HG03439 (cell line): ENCODE data around the gene PACS1.
"Not testable (repeated sequence)": the region's sequence is repeated elsewhere in the genome, so short reads cannot be mapped to it uniquely, and the experiment has no call there.

Experiments
- ATAC-seq: cut with Tn5 transposase; IDR thresholded peaks from one replicate; pipeline ENCODE4 v1.9.1; 2021; ENCODE audit warnings: mild to moderate bottlenecking, moderate library complexity; ENCODE audit not compliant: unreplicated experiment

The PACS1 gene

DNA sequence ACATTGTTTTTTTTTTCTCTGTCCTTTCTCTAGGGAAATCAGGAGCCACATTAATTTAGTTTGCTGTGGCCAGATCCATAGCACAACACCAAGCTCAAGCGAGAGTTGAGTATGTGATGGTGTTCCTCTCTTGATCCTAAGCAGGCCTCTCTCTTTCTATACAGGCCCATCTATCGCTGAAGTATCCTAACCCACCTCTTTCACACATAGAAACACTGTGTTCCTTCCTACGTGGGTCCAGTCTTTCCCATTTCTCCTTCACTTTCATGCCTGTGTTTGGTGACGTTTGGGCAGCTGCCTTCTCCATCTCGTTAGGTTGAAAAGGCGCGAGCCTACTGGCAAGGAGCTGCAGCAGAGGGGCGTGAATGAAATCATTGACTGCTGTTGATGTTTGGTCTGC lies 2.4 kb downstream of the PACS1 start:
- ATAC-seq = no peak

DNA sequence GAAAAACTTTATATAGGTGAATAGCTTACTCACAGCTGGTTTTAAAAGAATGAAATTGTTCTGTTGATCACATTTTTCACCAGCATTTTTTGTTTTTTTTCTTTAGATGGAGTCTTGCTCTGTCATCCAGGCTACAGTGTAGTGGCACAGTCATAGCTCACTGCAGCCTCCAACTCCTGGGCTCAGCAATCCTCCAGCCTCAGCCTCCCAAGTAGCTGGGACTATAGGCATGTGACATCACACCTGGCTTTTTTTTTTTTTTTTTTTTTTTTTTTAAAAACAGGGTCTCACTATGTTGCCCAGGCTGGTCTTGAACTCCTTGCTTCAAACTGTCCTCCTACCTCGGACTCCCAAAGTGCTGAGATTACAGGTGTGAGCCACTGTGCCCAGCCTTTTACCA lies 3.6 kb downstream of the PACS1 start:
- ATAC-seq = no peak

DNA sequence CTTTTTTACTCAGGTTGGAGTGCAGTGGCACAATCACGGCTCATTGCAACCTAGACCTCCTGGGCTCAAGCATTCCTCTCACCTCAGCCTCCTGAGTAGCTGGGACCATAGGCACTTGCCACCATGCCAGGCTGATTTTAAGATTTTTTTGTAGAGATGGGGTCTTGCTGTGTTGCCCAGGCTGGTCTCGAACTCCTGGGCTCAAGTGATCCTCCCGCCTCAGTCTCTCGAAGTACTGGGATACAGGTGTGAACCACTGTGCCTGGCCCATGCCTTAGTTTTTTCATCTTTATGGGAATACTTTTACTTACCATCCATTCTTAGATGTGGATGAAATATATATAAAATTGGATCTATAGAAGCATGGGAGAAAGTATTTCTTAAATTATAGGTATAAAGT lies 5.2 kb downstream of the PACS1 start:
- no peak for ATAC-seq

DNA sequence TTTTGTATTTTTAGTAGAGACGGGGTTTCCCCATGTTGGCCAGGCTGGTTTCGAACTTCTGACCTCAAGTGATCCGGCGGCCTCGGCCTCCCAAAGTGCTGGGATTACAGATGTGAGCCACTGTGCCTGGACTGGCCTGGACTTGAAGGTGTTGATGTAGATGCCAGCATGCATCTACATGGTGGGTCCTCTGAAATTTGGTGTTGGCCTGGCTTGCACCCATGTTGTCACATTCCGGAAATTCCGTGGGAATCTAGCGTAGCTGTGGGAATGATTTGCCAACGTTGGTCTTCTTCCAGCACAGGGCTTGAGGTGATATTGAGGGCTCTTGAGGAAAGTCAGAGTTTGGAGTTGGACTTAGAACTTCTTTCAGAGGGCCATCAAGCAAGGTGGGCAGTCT lies 6.5 kb downstream of the PACS1 start:
- no peak for ATAC-seq

DNA sequence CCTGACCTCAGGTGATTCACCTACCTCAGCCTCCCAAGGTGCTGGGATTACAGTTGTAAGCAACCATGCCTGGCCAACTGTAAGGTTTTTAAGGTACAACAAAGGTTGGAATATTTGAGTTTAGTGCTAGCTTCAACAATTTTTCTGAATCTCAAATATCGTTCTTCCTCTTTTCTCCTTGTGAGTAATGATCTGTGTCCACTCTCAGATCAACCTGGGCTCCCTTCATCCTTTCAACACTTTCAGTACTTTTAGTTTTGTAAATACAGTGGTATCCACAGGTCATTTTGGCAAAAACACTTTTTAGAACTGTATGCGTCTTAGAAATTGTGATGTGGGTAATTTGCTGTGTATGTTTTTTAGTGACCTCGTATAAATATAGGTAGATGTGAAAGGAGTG lies 7.9 kb downstream of the PACS1 start:
- ATAC-seq = no peak

DNA sequence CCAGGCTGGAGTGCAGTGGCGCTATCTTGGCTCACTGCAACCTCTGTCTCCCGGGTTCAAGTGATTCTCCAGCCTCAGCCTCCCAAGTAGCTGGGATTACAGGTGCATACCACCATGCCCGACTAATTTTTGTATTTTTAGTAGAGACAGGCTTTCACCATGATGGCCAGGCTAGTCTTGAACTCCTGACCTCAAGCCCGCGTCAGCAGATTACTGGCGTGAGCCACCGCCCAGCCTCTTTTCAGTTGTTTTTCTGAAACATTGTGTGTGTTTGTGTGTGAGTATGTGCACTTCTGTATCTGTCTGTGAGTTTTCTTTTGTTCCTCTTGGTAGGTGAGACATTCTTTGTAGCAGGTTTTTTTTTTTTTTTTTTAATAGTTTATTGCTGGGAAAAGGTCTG lies 8.9 kb downstream of the PACS1 start:
- ATAC-seq = not testable (repeated sequence)

DNA sequence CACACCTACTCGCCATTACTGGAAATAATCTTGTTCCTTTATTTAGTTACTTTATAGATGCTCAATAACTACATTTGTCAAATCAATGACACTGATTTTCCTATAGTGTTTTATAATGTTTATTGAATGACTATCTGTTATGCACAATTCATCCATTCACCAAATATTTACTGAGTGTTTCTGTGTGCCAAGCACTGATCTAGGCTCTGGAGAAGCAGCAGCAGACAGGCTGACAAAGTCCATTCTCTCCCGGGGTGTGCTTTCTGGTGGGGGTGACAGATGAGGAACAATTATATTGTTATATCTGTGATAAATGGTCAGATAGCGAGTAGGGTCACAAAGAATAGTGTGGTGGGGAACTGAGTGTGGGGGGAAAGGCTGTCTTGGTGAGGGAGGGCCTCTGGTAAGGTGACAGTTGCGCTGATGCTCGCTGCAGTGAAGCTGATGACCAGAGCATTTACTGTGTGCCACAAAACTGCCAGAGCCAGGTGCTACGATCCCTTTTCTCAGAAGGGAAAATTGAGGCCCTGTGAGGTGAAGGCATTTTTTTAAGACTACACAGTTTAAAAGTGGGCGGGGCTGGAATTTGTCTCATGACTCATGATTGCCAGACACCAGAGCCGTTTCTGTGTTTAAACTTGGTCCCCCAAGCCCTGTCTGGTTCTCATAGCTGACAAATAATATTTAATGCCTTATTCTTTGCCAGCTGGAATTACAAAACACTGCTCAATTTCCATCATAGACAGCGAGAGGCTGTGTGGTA lies 10.2 kb downstream of the PACS1 start:
- no peak for ATAC-seq

DNA sequence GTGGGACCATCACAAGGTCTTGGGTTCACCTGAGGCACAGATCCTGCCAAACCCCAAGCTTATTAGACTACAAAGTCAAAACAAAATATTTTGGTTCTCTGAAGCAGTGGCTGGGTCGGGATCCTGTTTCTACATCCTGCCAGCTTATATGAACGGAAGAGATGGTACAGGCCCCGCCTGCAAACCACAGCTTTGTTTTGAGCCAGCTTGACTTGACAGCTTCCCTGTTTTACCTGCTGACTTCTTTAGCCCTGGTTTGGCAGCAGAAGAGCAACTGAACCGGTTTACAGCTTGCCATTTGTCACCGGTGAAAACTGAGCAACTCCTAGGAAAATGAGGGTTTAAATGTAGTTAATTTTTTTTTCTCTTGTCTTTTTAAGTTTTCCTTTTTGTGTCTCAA lies 11.4 kb downstream of the PACS1 start:
- no peak for ATAC-seq

DNA sequence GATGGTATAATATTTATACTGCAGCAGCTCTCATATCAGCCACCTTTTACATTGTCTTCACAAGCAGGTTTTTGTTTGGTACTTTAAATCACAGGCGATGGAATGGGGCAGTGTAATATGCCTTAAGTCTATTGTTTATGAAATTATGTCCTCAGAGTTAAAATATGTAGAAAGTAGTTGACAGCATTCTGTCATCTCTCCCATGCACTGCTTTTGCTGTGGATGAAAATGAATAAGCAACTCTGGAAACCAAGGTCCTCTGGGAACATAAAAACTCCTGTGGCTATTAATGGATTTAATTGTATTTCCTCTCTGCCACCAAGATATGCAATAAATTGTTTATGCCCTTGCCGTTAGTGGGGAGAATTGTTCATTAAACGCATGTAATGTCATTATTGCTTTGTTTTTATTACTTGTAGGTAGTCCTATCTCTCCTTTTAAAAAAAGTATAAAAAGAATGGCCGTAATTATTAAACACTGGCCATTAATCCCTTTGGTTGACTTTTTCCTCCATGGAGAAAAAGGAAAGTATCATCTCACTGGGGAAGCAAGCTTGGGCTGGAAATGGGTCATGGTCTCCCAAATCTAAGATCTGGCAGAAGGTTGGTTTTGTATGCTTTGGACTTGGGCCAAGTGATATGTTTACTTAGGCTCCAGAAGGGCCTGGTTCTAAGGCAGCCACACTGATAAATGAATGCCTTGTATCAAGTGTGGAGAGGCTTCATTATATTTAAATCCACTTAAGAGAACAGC lies 13.1 kb downstream of the PACS1 start:
- ATAC-seq = no peak

DNA sequence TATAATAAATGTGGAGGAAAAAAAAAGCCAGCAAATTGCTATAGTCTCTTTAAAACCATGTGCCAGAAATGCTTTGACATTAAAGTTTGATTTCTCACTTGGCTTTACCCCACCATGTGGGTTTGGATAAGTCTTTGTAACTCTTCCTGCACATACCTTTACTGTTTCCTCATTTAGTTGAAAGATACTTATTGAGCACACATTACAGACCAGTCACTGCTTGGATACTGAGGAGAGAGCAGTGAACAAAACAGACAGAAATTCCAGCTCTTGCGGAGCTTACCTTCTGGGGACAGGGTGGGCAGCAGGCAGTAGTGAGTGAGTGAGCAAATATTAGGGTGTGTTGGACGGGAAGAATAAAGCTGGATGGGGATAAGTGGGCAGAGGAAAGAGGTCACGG lies 13.7 kb downstream of the PACS1 start:
- no peak for ATAC-seq

DNA sequence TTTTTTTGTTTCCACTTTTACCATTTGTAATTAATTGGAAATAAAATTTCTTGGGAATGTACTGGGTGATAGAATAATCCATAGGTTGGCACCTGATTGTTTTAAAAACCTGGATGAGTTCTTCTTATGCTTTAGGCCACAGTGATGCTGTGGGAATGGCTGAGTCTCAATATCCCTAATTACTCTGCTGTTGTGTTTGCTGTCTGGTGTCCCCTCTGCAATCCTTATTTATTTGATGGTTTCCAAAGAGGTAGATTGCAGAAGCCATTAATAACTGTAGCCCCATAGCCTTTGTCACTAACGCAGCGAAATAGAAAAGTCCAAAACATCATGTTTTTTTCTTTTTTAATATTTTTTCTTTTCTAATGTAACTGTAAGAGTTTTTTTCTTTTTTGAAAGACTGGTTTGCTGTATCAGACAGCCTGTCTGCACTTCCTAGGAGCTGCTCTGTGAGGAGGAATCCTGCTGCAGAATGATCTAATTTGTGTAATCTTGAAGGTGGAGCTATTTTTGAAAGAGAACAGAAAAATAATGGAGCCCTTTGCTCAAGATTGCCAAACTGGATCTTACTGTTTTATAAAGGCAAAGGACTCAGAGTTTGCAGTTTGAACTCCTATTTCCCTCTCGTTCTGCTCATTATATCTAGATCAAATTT lies 14.9 kb downstream of the PACS1 start:
- ATAC-seq = no peak

DNA sequence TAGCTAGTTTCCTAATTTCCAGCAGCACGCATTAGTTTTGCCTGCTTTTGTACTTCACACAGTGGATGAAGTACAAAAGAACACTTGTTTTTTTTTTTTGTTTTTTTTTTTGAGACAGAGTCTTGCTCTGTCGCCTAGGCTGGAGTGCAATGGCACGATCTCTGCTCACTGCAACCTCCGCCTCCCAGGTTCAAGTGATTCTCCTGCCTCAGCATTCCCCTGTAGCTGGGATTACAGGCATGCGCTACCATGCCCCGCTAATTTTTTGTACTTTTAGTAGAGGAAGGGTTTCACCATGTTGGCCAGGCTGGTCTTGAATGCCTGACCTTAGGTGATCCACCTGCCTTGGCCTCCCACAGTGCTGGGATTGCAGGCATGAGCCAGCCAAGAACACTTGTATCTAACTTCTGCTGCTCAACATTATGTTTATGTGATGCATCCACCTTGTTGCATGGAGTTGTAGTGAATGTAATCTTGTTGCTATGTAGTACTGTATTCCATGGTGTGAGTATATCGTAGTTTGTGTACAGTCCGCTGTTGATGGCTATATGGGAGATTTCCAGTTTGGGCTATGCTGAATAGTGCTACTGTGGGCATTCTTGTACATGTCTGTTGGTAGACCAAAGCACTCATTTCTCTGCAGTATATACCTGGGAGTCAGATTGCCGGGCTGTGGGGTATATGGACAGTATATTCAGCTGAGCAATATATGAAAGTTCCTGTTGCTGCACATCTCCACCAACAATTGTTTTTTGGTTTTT lies 17.3 kb downstream of the PACS1 start:
- no peak for ATAC-seq

DNA sequence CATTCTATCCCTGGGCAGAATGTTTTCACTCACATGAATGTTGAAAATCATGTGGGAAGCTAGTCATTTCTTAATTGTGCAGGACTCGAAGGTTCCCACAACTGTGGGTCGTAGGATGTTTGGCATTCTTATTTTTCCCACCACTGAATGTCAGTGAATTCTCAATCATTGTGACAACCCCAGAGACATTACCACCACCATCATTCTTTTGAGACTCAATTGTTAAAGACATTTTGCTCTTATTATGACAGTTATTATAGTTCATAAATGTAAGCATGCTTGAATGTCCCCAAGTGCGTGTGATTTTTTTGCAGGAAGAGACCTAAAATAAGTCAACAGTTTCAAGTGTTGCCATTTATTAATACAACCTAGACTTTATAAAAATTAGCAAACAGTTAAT lies 19.0 kb downstream of the PACS1 start:
- ATAC-seq = no peak

DNA sequence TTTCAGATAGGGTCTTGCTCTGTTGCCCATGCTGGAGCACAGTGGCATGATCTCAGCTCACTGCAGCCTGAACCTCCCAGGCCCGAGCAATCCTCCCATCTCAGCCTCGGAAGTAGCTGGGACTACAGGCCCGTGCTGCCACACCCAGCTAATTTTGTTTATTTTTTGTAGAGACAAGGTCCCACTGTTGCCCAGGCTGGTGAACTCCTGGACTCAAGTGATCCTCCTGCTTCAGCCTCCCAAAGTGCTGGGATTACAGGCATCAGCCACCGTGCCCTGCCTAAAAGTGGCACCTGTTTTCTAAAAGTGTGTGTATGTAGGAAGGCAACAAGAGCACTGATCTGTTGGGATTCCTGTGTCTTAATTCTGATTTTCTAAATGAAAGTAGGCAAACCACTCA lies 20.2 kb downstream of the PACS1 start:
- no peak for ATAC-seq

DNA sequence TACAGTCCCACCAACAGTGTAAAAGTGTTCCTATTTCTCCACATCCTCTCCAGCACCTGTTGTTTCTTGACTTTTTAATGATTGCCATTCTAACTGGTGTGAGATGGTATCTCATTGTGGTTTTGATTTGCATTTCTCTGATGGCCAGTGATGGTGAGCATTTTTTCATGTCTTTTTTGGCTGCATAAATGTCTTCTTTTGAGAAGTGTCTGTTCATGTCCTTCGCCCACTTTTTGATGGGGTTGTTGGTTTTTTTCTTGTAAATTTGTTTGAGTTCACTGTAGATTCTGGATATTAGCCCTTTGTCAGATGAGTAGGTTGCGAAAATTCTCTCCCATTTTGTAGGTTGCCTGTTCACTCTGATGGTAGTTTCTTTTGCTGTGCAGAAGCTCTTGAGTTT lies 22.1 kb downstream of the PACS1 start:
- ATAC-seq = not testable (repeated sequence)

DNA sequence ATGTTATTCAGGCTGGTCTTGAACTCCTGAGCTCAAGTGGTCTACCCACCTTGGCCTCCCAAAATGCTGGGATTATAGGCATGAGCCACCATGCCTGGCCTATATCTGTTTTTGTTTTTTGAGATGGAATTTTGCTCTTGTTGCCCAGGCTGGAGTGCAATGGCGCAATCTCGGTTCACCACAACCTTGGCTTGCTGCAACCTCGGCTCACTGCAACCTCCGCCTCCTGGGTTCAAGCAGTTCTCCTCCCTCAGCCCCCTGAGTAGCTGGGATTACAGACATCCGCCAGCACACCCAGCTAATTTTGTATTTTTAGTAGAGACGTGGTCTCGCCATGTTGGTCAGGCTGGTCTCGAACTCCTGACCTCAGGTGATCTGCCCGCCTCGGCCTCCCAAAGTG lies 29.7 kb downstream of the PACS1 start:
- not testable (repeated sequence) for ATAC-seq

DNA sequence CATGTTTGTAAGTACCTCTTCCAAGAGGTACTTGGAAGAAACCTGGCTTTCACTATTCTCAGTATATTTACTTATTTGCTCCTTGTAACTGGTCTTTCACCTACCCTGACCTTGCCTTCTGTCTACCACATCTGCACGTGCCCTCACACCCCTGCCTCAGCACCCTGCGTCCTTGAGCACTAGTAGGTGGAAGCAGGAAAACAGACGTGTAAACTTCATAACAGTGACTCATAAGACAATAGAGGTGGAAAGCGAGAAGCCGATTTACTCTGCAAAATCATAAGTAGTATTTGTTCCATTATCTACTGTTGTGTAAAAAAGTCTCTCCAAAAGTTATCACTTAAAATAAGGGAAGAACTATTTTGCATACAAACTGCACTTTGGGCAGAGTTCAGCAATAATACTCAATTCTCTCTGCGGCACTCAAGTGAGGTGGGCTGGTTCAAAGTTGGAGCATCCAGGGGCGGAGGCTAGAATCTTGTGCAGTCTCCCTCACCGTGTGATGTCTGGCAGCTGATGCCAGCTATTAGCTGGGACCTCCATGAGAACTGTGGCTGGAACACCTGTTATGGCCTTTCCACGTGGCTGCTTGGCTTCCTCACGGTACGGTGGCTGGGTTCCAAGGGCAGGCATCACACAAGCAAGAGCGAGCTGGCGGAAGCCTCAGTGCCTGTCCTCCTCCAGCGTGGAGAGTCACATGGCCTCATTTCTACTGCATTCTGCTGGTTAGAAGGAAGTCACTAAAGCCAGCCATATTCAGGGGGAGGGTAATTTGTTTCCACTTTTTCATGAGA lies 30.4 kb downstream of the PACS1 start:
- ATAC-seq = no peak

DNA sequence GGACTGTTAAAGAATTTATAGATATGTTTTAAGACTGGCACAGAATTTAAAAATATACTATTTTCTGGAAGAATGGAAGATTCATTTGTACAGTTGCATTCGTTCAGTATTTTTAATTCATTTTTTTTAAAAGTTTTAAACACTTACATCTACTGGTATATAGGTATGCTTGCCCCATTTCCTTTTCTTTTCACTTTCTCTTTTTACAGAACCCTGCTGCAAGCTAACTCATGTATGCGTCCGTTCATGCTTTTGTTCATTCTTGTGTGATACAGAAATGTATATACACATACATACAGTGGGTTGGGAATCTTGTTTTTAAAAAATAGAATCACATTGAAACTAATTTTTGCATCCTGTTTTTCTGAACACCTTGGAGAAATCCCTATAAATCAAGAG lies 31.0 kb downstream of the PACS1 start:
- ATAC-seq = no peak

DNA sequence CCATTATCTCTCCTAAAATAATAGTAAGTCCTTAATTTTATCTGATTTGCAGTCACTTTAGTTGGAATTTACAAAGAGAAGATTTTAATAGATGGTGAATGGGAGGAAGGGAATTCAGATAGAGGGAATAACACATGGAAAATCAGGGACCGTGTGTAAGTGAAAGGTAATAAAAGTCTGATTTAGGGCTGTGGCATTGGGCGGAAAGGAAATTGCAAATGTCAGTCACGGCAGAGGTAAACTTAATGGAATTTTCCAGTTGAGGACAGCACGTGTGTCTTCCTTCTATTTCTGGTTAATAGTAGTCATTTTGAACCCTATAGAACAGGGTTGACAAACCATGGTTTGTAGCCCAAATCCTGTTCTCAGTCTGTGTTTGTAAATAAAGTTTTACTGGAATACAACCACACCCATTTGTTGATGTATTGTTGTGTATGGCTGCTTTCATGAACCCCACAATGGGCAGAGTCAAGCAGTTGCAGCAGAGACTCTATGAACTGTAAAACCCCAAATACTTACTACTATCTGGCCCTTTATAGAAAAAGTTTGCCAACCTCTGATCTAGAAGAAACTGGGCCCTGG lies 34.1 kb downstream of the PACS1 start:
- no peak for ATAC-seq
